A673 (cell line): ENCODE results near the gene DDN. TPM values are rescaled to one million over a fixed set of nuclear protein-coding genes. Genes with fewer than 3 reads are reported as not detected.
A peak's percentile ranks its signal among the peaks of the same experiment; 100 is the strongest.

Experiments
- BruUV-seq: library from RNA; stranded (reverse); fragments of 400-500 nt; replicated peaks from 2 replicates; lab custom pipeline; 2021; lab: Mats Ljungman, UMichigan
- CTCF ChIA-PET: fragments of 300-600 bp; sonication (Branson Sonifier 250); formaldehyde crosslinking; loops from one replicate; lab custom pipeline; 2022; ENCODE audit warnings: antibody characterized with exemption; lab: Charles Lee
- POLR2A ChIA-PET: fragments of 300-600 bp; sonication (Branson Sonifier 250); formaldehyde crosslinking; loops from one replicate; lab custom pipeline; 2022; ENCODE audit warnings: antibody characterized with exemption; ENCODE audit not compliant: low non-redundant PET; lab: Charles Lee
- DNase-seq: peaks from one replicate; pipeline ENCODE4 v3.0.0-alpha.2; 2015; ENCODE audit warnings: low spot score
- H3K27ac ChIP-seq: fragments of 200-600 bp; sonication (generic); 2 replicates; pipeline ENCODE4 v1.5.1; 2016; ENCODE audit warnings: mixed run types, low read depth, mild to moderate bottlenecking, mixed read lengths, antibody characterized with exemption, low read length; ENCODE audit not compliant: poor library complexity, severe bottlenecking
- H3K27me3 ChIP-seq: fragments of 200-600 bp; sonication (generic); replicated peaks from 2 replicates; pipeline ENCODE4 v1.6.1; 2017; ENCODE audit warnings: mixed run types, low read depth, mild to moderate bottlenecking, mixed read lengths, antibody characterized with exemption, low read length; ENCODE audit not compliant: insufficient read depth, poor library complexity
- H3K36me3 ChIP-seq: fragments of 200-600 bp; sonication (generic); 2 replicates; pipeline ENCODE4 v1.6.1; 2016; ENCODE audit warnings: mixed run types, mild to moderate bottlenecking, mixed read lengths, antibody characterized with exemption, low read length; ENCODE audit not compliant: insufficient read depth, poor library complexity, severe bottlenecking
- H3K4me1 ChIP-seq: fragments of 200-600 bp; sonication (generic); 2 replicates; pipeline ENCODE4 v1.6.1; 2017; ENCODE audit warnings: mixed run types, mild to moderate bottlenecking, mixed read lengths, antibody characterized with exemption, low read length; ENCODE audit not compliant: insufficient read depth, poor library complexity, severe bottlenecking
- H3K4me3 ChIP-seq: fragments of 200-600 bp; sonication (generic); 2 replicates; pipeline ENCODE4 v1.5.1; 2016; ENCODE audit warnings: low read depth, mixed run types, mild to moderate bottlenecking, mixed read lengths, low read length; ENCODE audit not compliant: poor library complexity, severe bottlenecking
- H3K9me3 ChIP-seq: fragments of 200-600 bp; sonication (generic); 2 replicates; pipeline ENCODE4 v1.6.1; 2016; ENCODE audit warnings: mixed run types, low read depth, mild to moderate bottlenecking, mixed read lengths, antibody characterized with exemption, low read length; ENCODE audit not compliant: poor library complexity, severe bottlenecking
- EZH2 ChIP-seq: fragments of 200-600 bp; sonication (generic); IDR thresholded peaks from 2 replicates; pipeline ENCODE4 v1.6.1; 2017; ENCODE audit warnings: borderline replicate concordance, low read depth, mild to moderate bottlenecking, mixed read lengths, antibody characterized with exemption, low read length; ENCODE audit not compliant: poor library complexity, severe bottlenecking
- intact Hi-C: fragments of 100-400 bp; cut with micrococcal nuclease; formaldehyde crosslinking; loops from one replicate; pipeline ENCODE4 v1.10.0; 2022; ENCODE audit not compliant: unreplicated experiment
- total RNA-seq: library from RNA; stranded (reverse); gene quantifications from 2 replicates; pipeline ENCODE4 v1.2.3, GENCODE V29; 2021
- TF ChIP-seq, protein P1 (sequence below): fragments of 300-800, 200-600 bp; sonication (generic); conservative IDR thresholded peaks from 2 replicates; pipeline ENCODE4 v1.5.1; 2017; ENCODE audit warnings: low read depth, mild to moderate bottlenecking, antibody characterized with exemption, low read length, moderate library complexity, mixed read lengths

Gene DDN
- total RNA-seq, 1 experiment from 2014 or later = 2.7 TPM

DNA sequence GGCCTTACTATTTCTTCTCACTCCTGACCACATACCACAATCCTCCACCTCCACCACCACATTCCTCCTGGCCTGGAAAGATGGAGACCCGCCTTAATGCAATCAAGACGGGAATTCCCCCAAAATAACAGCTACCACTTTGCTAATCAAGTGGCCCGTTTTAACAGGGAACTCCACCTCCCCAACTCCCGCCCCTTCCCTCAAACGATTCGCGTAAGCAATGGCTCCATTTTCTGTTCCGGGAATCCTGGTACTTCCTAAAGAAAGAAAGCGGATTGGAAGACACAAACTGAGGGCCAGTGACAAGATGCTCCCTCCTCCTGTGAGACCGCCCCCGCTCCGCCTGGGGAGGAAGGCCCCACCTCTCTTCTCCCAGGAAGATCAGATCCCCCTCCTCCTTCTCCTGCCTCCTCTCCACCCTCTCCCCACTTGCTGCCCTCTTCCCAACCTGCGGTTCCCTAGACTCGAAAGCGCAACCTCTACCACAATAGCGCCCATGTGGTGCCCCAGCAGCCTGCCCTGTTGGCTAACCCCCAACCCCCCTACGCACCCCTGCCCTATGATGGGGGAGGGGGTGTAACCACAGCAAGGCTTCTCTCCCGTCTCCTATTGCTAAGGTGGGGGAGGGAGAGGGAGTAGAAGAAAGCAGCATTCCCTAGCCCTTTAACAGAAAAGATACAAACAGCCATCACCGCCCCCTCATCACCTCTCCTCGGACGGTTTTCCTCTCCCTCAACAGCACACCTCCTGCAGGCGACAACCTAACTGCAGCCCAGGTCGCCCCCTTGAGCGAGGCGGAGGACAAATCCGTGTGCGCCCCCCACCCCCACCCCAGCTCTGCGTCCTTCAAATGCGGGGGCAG lies 42.7 kb downstream of the DDN start:
- Histone ChIP-seq H3K9me3 (no peaks in the 10 kb centered on the region), H3K36me3 (peaks cover 6% of the 10 kb centered on the region), H3K4me1 (peaks cover 16% of the 10 kb centered on the region), H3K27me3 (no peaks in the 10 kb centered on the region), H3K27ac (peak overlapping the region; percentile 86), H3K4me3 (peak overlapping the region; percentile 92)
- CTCF ChIA-PET = interaction anchor here (0.6 to 1.4 kb wide), 4 partner anchors 16 to 205 kb away, joined by 3 to 10 read pairs (median 6); no protein-coding TSS in a partner anchor
- peak; percentile 98 for DNase-seq
- intact Hi-C loops = no loop called here
- POLR2A ChIA-PET = interaction anchor here (0.6 kb wide), 1 partner anchor 31 kb away, joined by 15 read pairs; no protein-coding TSS in a partner anchor
- TF ChIP-seq, protein P1, sequence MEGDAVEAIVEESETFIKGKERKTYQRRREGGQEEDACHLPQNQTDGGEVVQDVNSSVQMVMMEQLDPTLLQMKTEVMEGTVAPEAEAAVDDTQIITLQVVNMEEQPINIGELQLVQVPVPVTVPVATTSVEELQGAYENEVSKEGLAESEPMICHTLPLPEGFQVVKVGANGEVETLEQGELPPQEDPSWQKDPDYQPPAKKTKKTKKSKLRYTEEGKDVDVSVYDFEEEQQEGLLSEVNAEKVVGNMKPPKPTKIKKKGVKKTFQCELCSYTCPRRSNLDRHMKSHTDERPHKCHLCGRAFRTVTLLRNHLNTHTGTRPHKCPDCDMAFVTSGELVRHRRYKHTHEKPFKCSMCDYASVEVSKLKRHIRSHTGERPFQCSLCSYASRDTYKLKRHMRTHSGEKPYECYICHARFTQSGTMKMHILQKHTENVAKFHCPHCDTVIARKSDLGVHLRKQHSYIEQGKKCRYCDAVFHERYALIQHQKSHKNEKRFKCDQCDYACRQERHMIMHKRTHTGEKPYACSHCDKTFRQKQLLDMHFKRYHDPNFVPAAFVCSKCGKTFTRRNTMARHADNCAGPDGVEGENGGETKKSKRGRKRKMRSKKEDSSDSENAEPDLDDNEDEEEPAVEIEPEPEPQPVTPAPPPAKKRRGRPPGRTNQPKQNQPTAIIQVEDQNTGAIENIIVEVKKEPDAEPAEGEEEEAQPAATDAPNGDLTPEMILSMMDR = no peak
- TF ChIP-seq EZH2 = no peak
- BruUV-seq = no TSS peak

DNA sequence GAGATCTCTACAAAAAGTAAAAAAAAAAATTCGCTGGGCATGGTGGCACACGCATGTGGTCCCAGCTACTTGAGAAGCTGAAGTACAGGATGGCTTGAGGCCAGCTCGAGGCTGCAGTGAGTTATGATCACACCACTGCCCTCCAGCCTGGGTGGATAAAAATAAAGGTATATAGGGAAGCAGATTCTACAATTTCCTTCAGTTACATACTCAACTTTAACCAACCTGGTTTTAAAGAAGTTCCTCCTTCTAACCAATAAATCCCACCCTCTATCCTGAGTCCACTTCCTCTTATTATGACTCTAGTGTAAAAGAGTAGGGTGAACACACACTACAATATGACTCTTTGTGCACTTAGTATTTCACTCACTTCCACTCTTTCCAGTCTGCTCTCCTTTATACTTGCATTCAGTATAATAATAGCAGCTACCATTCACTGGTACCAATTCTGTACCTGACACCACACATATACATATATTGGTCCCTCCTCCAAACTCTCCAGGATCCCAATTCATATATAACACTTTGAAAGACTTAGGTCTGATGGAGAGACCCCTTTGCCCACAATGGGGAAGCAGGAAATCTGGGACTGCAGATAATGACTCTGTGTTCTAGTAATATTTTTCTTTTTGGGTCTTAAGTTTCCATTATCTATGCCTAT lies 44.2 kb downstream of the DDN start:
- H3K36me3 ChIP-seq = peaks cover 6% of the 10 kb centered on the region
- ChIA-PET CTCF (no interaction called here), POLR2A (no interaction called here)
- H3K9me3 ChIP-seq = no peaks in the 10 kb centered on the region
- intact Hi-C loops = no loop called here
- no peaks in the 10 kb centered on the region for H3K27me3 ChIP-seq
- peaks cover 16% of the 10 kb centered on the region for H3K4me1 ChIP-seq
- no peak for DNase-seq
- H3K27ac ChIP-seq = no peak overlapping the region
- no peak overlapping the region for H3K4me3 ChIP-seq
- TF ChIP-seq, protein P1 = no peak
- TF ChIP-seq EZH2 = no peak
- BruUV-seq = no TSS peak

DNA sequence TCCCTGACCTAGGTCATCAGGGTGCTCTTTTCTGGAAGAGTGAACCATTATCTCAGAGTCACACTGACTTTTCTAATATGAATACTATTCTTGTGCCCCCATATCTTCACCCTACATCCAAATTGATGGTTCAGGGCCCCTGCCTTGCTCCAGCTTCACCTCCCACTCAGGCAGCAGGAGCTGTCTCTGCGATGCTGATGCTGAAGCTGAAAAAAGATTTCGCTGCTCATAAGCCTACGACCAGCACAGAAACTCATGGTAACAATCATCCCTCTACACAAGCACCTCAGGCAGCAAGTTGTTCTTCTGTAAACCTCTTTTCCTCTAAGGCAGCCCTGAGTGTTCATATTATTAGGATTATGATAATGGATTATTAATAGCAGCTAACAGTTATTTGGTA lies 45.1 kb downstream of the DDN start:
- no peaks in the 10 kb centered on the region for H3K27me3 ChIP-seq
- POLR2A ChIA-PET = no interaction called here
- H3K4me1 ChIP-seq = peaks cover 16% of the 10 kb centered on the region
- intact Hi-C loops = no loop called here
- no peak overlapping the region for H3K4me3 ChIP-seq
- CTCF ChIA-PET = no interaction called here
- H3K9me3 ChIP-seq = no peaks in the 10 kb centered on the region
- no TSS peak for BruUV-seq
- H3K27ac ChIP-seq = no peak overlapping the region
- peaks cover 6% of the 10 kb centered on the region for H3K36me3 ChIP-seq
- TF ChIP-seq, protein P1 = no peak
- no peak for TF ChIP-seq EZH2
- DNase-seq = no peak
